ENCODE data around the gene IL2.

GRCh38 chr4:122503214-122503613 lies 46.7 kb upstream of the IL2 start:
- no peak for TF ChIP-seq CTCF (IDR thresholded peaks at IDR 0.05 in 2 of 3, conservative IDR thresholded peaks at IDR 0.05 in 1 of 3; ENCODE audit: borderline replicate concordance in 1 of 3, insufficient read depth in 1 of 3, low read depth in 2 of 3, low read length in 2 of 3)
- TF ChIP-seq JUND (IDR thresholded peaks at IDR 0.05): no peak
- TF ChIP-seq POLR2A (IDR thresholded peaks at IDR 0.05; ENCODE audit: borderline replicate concordance, extremely low read depth, insufficient read depth, insufficient read length): no peak
- no peak for TF ChIP-seq EZH2phosphoT487 (IDR thresholded peaks at IDR 0.05; ENCODE audit: borderline replicate concordance)
- no peak for TF ChIP-seq RAD21 (IDR thresholded peaks at IDR 0.05; ENCODE audit: low read depth)
- TF ChIP-seq, protein P1, sequence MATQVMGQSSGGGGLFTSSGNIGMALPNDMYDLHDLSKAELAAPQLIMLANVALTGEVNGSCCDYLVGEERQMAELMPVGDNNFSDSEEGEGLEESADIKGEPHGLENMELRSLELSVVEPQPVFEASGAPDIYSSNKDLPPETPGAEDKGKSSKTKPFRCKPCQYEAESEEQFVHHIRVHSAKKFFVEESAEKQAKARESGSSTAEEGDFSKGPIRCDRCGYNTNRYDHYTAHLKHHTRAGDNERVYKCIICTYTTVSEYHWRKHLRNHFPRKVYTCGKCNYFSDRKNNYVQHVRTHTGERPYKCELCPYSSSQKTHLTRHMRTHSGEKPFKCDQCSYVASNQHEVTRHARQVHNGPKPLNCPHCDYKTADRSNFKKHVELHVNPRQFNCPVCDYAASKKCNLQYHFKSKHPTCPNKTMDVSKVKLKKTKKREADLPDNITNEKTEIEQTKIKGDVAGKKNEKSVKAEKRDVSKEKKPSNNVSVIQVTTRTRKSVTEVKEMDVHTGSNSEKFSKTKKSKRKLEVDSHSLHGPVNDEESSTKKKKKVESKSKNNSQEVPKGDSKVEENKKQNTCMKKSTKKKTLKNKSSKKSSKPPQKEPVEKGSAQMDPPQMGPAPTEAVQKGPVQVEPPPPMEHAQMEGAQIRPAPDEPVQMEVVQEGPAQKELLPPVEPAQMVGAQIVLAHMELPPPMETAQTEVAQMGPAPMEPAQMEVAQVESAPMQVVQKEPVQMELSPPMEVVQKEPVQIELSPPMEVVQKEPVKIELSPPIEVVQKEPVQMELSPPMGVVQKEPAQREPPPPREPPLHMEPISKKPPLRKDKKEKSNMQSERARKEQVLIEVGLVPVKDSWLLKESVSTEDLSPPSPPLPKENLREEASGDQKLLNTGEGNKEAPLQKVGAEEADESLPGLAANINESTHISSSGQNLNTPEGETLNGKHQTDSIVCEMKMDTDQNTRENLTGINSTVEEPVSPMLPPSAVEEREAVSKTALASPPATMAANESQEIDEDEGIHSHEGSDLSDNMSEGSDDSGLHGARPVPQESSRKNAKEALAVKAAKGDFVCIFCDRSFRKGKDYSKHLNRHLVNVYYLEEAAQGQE (IDR thresholded peaks at IDR 0.05; ENCODE audit: low read depth): no peak
- TF ChIP-seq SP1 (IDR thresholded peaks at IDR 0.05; ENCODE audit: low read depth): no peak
- TF ChIP-seq ZFX (IDR thresholded peaks at IDR 0.05): no peak
- no peak for TF ChIP-seq POLR2AphosphoS5 (IDR thresholded peaks at IDR 0.05; ENCODE audit: low read depth, low read length)
- TF ChIP-seq ATF3 (IDR thresholded peaks at IDR 0.05): no peak
- no peak for TF ChIP-seq YY1 (IDR thresholded peaks at IDR 0.05; ENCODE audit: extremely low read depth, insufficient replicate concordance, low read depth, low read length)
- TF ChIP-seq SRF (IDR thresholded peaks at IDR 0.05; ENCODE audit: low read depth): no peak
- TF ChIP-seq MAX (IDR thresholded peaks at IDR 0.05): no peak
- no peak for TF ChIP-seq ZNF274 (IDR thresholded peaks at IDR 0.05; ENCODE audit: low read depth, low read length)
